Fibroblast of skin of abdomen (primary cell): ENCODE measurements around the gene TMEM14A.
"Not testable (repeated sequence)": the region's sequence is repeated elsewhere in the genome, so short reads cannot be mapped to it uniquely, and the experiment has no call there.

Experiments
- DNase-seq: peaks from one replicate; pipeline ENCODE4 v3.0.0-alpha.2; 2013

TMEM14A gene

DNA sequence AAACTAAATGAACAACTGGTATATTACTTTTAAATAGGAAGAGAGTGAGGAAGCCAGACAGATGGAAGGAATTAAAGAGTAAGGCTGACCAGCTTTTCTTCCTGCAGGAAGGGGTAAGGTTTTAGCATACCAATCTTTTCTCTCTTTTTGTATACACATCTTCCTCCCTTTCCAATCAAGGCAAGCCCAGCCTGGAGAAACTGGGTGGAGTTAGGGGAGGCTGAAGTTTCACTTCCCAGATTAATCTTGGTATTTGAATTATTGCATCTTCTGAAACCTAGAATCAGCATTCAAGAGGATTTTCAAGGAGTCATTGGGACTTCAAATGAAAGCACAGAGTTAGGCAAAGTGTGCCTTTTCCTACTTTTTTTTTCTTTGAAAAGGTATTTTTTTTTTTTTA lies 33.1 kb downstream of the TMEM14A start:
- DNase-seq, result no peak

DNA sequence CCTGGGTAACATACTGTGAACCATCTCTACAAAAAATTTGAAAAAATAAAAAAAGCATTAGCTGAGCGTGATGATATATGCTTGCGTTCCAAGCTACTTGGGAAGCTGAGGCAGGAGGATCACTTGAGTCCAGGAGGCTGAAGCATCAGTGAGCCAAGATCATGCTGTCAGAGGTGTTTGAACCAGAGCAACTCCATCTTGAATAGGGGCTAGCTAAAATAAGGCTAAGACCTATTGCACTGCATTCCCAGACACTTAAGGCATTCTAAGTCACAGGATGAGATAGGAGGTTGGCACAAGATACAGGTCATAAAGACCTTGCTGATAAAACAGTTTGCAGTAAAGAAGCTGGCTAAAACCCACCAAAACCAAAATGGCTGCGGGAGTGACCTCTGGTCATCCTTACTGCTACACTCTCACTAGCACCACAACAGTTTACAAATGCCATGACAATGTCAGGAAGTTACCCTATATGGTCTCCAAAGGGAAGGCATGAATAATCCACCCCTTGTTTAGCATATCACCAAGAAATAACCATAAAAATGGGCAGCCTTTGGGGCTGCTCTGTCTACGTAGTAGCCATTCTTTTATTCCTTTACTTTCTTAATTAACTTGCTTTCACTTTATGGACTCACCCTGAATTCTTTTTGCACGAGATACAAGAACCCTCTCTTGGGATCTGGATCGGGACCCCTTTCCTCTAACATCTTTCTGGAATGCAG lies 34.0 kb downstream of the TMEM14A start:
- DNase-seq, result not testable (repeated sequence)

DNA sequence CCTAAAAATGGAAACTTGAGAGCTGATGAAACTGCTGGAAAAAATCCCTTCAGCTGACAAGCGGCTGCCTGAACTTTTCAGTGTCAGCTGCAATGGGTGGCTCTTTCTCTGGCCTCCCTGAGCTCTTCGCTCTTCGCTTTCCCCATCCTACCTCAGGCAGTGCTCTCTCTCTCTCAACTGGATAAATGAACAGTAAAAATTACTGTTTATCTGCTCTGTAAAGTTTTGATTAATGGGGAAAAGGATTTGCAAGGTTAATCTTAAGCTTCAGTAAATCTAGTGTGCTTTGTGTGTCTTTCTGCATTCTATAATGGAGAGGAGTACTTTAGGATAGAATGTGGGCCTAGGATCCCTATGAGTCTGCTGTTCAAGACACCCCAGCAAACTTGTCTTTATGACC lies 35.1 kb downstream of the TMEM14A start:
- no peak for DNase-seq

DNA sequence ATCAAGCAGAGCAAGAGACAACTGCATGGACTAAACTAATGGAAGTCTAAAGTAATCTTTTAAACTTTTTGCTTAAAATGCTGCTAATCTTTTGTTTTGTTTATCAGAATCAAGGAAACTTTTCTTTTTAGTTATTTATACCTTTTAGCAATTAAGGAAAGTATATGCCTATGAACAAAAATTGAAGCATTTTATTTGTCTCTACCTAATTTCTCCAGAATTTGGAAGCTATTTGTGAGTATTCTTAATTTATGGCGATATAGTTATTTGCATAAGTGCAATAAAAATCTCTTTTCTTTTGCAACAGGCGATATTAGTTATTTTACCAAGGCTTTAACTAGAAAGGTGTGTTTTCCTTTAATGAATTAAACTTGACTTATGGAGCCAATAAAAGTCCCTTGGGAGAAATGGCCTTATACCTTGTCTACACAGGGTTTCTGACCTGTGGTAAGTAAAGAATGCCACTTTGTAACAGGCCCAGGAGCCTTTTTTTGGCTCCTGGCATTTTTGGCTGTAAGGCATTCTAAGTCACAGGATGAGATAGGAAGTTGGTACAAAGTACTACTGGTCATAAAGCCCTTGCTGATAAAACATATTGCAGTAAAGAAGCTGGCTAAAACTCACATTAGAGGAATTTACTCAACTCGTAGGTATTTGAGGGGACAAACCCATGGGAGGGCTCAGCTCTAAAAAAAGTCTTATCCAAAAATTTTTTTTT lies 37.2 kb downstream of the TMEM14A start:
- no peak for DNase-seq

DNA sequence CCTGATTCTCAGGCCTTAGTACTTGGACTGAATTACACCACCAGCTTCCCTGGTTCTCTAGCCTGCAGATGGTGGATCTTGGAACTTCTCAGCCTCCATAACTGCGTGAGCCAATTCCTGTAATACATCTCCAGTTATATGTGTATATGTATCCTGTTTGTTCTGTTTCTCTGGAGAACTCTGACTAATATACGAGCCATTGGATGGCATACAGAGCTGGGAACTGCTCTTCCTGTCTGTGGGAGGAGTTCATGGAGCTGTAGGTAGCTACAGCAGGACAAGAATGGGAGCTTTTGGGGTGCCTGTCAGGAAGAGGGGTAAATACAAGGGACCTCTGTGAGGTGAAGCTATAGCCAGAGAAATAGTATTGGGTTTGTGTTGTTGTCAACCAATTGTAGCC lies 41.2 kb downstream of the TMEM14A start:
- DNase-seq, result no peak

DNA sequence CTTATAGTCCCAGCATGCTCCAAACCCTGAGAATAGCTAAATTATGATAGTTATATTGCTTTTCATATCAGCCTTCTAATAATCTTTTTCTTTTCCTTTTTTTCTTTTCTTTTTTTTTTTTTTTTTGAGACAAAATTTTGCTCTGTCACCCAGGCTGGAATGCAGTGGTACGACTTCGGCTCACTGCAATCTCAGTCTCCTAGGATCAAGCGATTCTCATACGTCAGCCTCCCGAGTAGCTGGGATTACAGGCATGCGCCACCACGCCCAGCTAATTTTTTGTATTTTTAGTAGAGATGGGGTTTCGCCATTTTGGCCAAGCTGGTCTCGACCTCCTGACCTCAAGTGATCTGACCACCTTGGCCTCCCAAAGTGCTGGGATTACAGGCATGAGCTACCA lies 43.8 kb downstream of the TMEM14A start:
- not testable (repeated sequence) for DNase-seq

DNA sequence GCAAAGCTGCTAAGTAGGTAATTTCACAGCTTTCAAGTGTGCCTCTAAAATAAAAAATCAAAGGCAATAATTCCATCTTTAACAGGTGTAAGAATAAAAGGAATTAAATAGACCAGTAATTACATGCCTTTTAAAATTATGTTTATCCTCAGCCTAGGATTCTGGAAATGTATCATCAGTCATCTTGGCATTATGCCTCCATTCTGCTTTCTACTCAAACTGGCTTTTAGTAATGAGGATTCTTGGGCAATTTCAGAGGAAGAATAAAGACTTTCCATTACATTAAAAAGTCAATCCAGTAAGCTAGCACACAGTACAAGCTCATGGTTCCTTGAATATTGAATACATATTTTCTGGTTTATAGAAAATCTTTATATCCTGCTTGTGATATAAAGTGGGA lies 47.6 kb downstream of the TMEM14A start:
- no peak for DNase-seq

DNA sequence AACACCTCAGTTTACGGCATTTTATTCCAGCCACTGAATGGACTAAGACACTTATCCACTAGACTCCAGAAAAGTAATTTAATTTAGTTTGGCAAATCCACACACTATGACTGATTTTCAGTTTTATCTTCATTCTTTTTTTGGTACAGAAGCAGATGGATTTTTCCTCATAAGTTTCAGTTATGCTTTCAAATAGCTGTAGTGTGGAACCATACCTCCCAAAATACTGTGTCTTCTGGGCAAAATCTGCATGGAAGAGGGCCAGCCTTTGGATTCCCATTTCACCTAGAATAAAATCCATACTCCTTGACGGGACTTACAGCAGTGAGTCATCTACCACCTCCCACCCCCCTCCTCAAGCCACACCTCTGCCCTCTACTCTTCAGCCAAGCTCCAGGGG lies 49.4 kb downstream of the TMEM14A start:
- no peak for DNase-seq

DNA sequence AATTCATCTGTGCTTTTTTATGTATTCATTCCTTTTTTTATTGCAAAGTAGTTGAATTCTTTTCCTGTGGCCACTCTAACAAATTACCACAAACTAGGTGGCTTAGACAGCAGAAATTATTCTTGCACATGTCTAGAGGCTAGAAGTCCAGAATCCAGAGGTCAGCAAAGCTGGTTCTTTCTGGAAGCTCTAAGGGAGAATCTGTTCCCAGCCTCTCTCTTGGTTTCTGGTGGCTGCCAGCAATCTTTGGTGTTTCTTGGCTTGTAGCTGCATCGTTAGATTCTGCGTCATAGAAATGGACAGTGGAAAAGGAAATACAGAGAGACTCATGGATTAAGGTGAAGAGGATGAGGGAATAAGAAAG lies 53.1 kb downstream of the TMEM14A start:
- DNase-seq, result peak; percentile 21

DNA sequence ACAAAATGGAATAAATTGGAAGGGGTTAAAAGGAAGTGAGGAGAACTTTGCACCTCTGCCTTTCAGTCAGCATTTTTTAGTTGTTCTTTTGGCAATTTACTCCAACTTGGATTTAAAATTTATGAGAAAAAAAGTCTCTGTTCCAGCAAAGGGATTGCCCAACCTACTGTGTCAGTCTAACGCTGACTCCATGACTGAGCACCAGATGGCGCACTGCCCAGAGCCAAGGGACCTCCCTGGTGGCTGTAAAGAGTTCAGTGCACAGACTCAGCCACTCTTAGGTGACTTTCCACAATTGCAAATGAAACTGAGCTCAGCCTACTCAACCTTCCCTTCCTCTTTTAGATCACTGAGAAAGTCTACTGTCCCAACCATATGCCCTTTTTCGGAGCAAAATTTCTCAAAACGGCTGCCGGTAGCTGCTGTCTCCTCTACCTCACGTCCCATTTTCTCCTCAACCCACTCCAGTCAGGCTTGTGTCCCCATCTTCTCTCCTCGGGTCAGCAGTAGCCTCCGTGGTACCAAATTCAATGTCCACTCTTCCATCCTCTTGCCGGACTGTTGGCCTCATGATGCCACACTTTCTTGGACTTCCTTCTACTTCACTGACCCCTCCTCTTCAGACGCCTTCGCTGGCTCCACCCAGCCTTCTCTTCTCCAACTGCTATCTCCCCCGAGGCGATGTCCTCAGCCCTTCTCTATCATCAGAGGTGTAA lies 53.7 kb downstream of the TMEM14A start:
- peak; percentile 61 for DNase-seq

DNA sequence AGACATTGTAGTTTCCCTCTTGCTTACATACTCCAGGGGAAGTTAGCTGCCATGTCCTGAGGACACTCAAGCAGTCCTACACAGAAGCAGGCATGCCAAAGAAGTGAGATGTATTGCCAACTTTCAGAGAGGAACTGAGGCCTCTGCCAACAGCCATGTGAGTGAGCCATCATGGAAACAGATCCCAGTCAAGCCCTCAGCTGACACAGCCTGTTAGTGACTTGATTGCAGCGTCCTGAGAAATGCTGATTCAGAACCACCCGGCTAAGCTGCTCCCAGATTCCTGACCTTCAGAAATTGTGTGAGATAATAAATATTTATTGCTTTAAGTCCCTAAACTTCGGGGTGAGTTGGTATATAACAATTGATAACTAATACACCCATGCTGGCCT lies 54.2 kb downstream of the TMEM14A start:
- no peak for DNase-seq

DNA sequence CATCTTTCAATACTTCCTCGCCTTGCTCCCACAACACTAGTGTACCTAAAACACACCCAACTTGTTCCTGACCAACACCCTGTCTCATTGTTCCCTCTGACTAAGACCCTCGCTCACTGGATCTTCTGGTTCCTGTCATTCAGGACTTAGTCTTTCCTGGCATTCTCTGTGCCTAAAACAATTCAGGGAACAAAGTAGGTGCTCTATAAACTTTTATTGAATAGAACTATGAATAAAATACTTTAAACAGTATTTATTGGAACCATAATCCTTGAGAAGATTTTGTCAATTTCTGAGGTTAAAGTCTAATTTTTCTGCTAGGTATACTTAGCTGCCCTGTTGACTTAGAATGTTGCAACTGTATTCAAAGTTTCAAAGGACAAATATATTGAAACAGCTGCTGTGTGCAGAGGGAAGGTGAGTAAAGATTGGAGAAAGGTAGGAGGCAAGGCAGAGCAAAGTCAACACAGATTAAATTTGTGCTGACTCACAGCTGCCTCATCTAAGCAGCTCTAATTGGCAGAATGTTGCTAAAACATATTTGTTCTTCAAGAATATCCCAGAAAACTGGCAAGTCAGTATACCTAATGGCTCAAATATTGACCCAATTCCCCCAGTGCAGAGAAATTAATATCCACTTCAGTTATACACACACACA lies 54.8 kb downstream of the TMEM14A start:
- no peak for DNase-seq

DNA sequence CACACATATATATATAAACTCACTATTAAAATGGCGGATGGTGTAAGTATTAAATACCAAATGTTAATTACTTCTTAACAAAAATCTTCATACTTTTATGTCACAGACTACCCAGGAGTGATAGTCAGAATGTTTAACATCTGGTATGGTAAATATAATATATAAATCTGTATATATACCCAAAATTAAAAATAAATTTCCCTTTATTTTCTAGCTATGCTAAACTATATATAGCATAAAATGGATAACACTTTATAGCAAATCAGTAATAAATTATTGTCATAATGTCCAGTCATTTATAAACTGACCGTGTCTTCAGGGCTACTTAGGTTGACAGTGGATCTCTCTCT lies 55.3 kb downstream of the TMEM14A start:
- no peak for DNase-seq

DNA sequence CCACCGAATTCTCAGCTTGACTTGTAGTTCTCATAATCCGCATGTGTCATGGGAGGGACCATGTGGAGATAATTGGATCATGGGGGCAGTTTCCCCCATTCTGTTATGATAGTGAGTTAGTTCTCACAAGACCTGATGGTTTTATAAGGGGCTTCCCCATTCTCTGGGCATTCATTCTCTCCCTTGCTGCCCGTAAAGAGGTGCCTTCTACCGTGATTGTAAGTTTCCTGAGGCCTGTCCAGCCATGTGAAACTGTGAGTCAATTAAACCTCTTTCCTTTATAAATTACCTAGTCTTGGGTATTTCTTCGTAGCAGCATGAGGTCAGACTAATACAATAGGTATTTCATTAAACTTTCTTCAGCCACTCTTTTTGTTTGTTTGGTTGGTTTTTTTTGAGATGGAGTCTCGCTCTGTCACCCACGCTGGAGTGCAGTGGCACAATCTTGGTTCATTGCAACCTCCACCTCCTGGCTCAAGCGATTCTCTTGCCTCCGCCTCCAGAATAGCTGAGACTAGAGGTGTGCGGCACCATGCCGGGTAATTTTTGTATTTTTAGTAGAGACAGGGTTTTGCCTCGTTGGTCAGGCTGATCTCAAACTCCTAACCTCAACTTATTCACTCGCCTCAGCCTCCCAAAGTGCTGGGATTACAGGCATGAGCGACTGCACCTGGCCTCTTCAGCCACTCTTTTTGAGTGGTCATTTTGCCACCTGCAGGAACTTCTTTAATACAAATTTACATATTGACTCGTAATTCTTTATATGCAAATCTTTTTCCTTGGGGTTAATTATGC lies 56.0 kb downstream of the TMEM14A start:
- no peak for DNase-seq

DNA sequence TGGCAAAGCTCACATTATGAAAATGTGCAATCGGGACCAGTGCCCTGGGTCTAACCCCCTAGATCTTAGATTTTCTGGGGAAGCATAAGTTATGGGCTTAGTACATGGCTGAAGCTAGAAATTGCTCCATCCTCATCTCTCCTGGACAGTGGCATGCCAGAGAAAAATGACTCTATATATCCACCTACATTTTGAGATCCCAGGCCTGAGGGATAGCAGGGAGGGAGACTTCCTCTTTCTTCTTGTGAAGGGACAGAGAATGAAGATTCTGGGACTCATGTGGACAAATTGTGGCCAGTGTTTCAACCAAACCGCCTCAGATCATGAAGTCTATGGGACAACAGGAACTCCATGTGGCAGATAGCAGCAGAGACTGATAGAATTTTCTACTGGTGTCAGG lies 57.0 kb downstream of the TMEM14A start:
- no peak for DNase-seq

DNA sequence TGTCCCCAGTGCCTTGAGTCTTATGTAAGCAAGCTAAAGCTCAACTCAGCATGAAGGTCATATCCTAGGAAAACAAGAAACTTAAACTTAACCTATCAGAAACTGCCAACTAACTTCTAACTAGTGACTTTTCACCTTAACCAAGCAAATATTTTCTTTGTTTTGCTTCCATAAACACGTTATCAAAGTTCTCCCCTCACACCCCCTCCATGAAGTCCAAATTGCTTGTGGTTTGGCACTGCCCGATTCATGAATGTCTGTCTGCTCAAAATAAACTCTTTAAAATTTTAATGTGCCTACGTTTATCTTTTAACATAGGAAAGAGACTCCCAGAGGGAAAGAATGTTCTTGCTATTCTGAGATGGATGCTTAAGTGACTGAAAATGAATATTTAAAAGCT lies 57.5 kb downstream of the TMEM14A start:
- DNase-seq, result no peak

DNA sequence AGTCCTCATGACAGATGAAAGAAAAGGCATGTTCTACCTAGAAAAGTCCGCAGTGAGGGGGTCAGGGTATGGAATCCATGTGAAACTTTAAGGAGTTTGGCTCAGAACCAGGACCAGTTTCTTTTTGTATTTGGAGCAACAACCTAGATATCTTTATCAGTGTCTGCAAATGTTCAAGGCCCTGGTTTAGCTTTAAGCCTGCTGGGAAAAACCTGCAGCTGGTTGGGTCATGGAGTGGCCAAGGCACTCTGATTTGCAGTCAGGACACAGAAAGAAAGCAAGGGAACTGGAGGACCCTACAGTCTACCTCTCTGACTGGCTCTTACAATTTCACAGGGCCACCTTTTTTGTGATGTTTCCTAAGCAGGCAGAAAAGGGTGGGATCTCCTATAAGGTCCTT lies 58.7 kb downstream of the TMEM14A start:
- DNase-seq, result no peak

DNA sequence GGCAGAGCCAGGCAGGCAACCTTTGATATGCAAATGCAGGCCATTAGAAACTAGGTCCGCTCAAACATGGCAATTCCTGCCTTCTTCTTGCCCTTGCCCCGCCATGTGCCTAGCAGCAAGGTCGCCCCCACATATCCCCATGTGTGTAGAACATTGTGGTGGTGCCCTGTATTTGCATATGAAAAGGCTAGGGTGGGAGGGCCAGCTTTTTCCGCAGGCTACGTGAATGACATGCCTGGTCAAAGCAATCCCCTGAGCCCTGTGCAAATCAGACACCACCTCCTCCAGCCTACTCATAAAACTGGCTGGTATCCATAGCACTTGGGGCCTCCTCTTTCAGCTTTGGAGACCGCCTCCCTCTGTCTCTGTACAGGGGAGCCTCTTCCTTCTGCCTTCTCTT lies 60.8 kb downstream of the TMEM14A start:
- no peak for DNase-seq

DNA sequence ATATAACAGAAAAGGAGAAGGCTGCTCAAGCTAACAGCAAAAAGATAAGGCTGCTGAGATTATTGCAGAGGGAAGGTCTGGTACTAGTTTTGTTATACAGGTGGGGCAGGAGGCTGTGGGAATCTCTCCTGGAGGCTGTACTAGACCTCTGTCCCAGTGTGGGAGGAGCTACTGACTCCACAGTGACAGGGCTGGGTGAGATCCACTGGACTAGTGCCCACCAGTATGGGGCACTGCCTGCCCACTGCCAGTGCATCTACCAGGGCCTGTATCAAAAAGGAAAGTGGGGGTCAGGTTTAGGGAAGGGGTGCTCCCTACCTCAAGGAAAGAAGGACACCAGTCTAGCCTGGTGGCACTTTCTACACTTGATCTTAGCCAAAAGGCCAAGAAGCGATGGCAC lies 62.3 kb downstream of the TMEM14A start:
- no peak for DNase-seq

DNA sequence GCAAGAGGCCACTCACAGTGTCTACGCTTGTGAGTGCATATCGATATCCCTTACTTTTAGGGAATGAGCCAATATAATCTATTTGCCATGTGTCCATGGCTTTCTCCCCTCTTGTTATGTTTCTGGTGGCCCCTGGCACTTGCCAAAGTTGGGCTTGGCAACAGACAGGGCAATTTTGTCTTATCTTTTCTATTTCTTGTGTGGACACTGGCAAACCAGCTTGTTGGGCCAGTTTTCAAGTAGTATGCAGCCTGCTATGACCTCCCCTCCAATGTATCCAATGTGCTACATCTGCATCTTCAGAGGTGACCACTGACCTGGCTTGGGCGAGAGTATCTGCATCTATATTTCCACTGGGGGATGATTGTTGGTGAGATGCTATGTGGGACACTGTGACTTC lies 63.2 kb downstream of the TMEM14A start:
- no peak for DNase-seq

DNA sequence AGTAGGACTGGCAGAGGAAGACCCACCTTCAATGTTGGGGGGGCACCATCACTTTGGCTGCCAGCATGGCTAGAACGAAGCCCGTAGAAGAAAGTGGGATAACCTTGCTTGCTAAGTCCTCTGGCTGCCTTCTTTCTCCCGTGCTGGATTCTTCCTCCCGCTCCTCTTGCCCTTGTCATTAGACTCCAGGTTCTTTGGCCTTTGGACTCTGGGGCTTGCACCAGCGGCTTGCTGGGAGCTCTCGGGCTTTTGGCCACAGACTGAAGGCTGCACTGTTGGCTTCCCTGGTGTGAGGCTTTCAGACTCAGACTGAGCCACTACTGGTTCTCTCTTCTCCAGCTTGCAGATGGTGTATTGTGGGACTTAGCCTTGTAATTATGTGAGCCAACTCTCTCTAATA lies 64.2 kb downstream of the TMEM14A start:
- DNase-seq, result no peak

DNA sequence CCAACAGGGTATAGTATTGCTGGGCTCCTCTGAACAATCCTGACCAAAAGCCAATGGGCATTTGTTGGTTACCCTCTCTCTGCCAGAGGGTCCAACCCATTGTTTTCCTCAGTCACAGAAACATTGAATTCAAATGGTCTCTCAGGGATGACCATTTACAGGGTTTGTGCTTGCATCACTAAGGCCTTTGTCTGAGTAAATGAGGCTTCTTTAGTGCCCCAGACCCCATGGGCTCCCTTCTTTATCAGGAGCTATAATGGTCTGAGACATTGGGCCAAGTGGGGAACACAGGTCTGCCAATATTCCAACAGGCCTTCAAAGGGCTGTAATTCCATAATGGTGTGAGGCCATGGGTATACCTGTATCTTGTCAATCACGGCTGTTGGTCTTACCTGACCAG lies 65.2 kb downstream of the TMEM14A start:
- no peak for DNase-seq
